Stomach smooth muscle (tissue), 2 donors: ENCODE data around the gene FAM118A.
A peak's percentile ranks its signal among the peaks of the same experiment; 100 is the strongest.
"Not testable (repeated sequence)": the region's sequence is repeated elsewhere in the genome, so short reads cannot be mapped to it uniquely, and the experiment has no call there.

ENCODE experiments used
- H3K27ac ChIP-seq: one replicate; pipeline ENCODE4 v1.7.0; 2013; ENCODE audit warnings: mild to moderate bottlenecking, low read length, inconsistent platforms
- H3K27me3 ChIP-seq, 2 donors: one replicate each; pipeline ENCODE4 v1.7.0; 2013; ENCODE audit warnings: low read length in 2 of 2; ENCODE audit not compliant: insufficient read depth in 2 of 2, control insufficient read depth in 1 of 2
- H3K36me3 ChIP-seq, 2 donors: one replicate each; pipeline ENCODE4 v1.7.0; 2013; ENCODE audit warnings: low read length in 2 of 2; ENCODE audit not compliant: control insufficient read depth in 2 of 2, insufficient read depth in 2 of 2
- H3K4me1 ChIP-seq: one replicate; pipeline ENCODE4 v1.7.0; 2013; ENCODE audit warnings: low read length; ENCODE audit not compliant: control insufficient read depth, insufficient read depth
- H3K4me3 ChIP-seq, 2 donors: one replicate each; pipeline ENCODE4 v1.7.0; 2013; ENCODE audit warnings: low read length in 2 of 2
- H3K9ac ChIP-seq, 2 donors: one replicate each; pipeline ENCODE4 v1.7.0; 2013; ENCODE audit warnings: low read length in 2 of 2, mild to moderate bottlenecking in 1 of 2
- H3K9me3 ChIP-seq, 2 donors: one replicate each; pipeline ENCODE4 v1.7.0; 2013; ENCODE audit warnings: low read length in 2 of 2; ENCODE audit not compliant: control insufficient read depth in 2 of 2
- donor health status: healthy.
- donor health status: Pancreatic carcinoma.

FAM118A gene

GRCh38 chr22:45270095-45271020 is 39.4 kb upstream of the FAM118A start:
- Histone ChIP-seq H3K4me1 (peaks cover 24% of the 10 kb centered on the region), H3K4me3 (no peak overlapping the region), H3K36me3 (no peaks in the 10 kb centered on the region), H3K27me3 (peaks cover 0 to 4% of the 10 kb centered on the region in 2 donors), H3K9me3 (no peaks in the 10 kb centered on the region), H3K9ac (no peak overlapping the region), H3K27ac (no peak overlapping the region)

DNA sequence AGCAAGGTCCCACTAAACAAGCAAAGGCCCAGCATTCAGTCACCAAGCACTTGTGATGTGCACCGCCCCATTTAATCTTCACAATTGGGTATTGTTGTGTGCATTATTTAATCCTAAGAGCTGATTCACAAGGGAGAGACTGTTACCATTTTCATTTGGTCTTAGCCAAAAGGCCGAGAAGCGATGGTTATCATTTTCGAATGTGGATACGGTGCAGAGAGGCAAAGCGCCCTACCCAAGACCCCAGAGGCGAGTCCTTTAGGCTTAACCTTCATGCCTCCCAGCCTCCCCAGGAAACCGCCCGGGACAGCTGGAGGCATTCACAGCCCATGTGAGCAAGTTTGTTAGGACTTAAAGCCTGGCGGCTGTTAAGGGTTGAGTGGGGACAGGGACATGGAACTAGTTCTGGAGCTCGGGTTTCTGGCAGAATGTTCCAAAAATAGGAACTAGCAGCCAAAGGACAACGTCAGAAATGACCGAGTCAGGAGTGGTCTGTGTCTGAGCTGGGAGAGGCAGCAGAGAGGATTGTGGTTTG is 38.0 kb upstream of the FAM118A start:
- Histone ChIP-seq H3K27ac (peak overlapping the region; percentile 60), H3K36me3 (no peaks in the 10 kb centered on the region), H3K4me1 (peaks cover 24% of the 10 kb centered on the region), H3K9me3 (no peaks in the 10 kb centered on the region), H3K4me3 (no peak overlapping the region), H3K9ac (peak overlapping the region in 1 of 2 donors; percentile 13), H3K27me3 (peaks cover 0 to 4% of the 10 kb centered on the region in 2 donors)

DNA sequence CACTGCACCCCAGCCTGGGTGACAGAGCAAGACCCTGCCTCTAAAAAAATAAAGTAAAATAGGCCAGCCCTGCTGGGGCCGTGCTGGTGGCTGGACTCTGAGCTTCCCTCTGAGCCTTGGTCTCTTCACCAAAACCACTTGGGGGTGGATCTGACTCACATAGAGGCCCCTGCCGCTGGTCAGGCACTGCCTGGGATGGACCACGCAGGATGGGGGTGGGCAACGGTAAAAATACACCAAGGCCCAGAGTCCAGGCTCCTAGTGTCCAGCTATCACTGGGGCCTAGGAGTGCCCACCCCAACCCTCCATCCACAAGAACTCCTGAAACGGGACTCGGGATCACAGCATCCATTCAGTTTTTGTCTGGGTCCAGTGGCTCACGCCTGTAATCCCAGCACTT is 37.2 kb upstream of the FAM118A start:
- Histone ChIP-seq H3K4me1 (peaks cover 24% of the 10 kb centered on the region), H3K9me3 (no peaks in the 10 kb centered on the region), H3K27ac (peak overlapping the region; percentile 60), H3K9ac (no peak overlapping the region), H3K27me3 (peaks cover 0 to 4% of the 10 kb centered on the region in 2 donors), H3K36me3 (no peaks in the 10 kb centered on the region), H3K4me3 (no peak overlapping the region)

- Histone ChIP-seq H3K4me1 (peaks cover 20% of the 10 kb centered on the region), H3K9ac (no peak overlapping the region)
Observed at GRCh38 chr22:45273452-45274075, 36.2 kb upstream of the FAM118A start.

GRCh38 chr22:45276507-45277105 is 33.1 kb upstream of the FAM118A start:
- H3K36me3 ChIP-seq = no peaks in the 10 kb centered on the region
- no peak overlapping the region for H3K9ac ChIP-seq
- no peak overlapping the region for H3K4me3 ChIP-seq
- H3K4me1 ChIP-seq = peaks cover 17% of the 10 kb centered on the region
- peaks cover 0 to 2% of the 10 kb centered on the region in 2 donors for H3K27me3 ChIP-seq
- H3K27ac ChIP-seq = no peak overlapping the region
- no peaks in the 10 kb centered on the region for H3K9me3 ChIP-seq

More at GRCh38 chr22:45273452-45274075, 36.2 kb upstream of the FAM118A start:
- Histone ChIP-seq H3K36me3 (no peaks in the 10 kb centered on the region), H3K9me3 (no peaks in the 10 kb centered on the region), H3K27me3 (no peaks in the 10 kb centered on the region), H3K27ac (no peak overlapping the region), H3K4me3 (no peak overlapping the region)

DNA sequence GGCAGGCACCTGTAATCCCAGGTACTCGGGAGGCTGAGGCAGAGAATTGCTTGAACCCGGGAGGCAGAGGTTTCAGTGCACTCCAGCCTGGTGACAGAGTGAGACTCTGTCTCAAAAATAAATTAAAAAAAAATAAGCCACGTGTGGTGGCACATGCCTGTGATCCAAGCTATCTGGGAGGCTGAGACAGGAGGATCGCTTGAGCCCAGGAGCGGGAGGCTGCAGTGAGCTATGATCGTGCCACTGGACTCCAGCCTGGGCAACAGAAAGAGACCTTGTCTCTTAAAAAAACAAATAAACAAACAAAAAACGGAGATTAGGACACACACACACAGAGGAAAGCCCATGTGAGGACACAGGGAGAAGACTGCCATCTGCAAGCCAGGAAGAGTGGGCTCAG is 32.0 kb upstream of the FAM118A start:
- not testable (repeated sequence) for H3K27ac ChIP-seq, H3K9ac ChIP-seq, H3K36me3 ChIP-seq, H3K9me3 ChIP-seq, H3K4me3 ChIP-seq, H3K4me1 ChIP-seq, H3K27me3 ChIP-seq

- H3K9me3 ChIP-seq = no peaks in the 10 kb centered on the region
- H3K4me1 ChIP-seq = peaks cover 9% of the 10 kb centered on the region
- H3K9ac ChIP-seq = no peak overlapping the region
- no peaks in the 10 kb centered on the region for H3K36me3 ChIP-seq
- no peak overlapping the region for H3K4me3 ChIP-seq
- H3K27me3 ChIP-seq = peaks cover 0 to 2% of the 10 kb centered on the region in 2 donors
- no peak overlapping the region for H3K27ac ChIP-seq
Observed at GRCh38 chr22:45278125-45278524, 31.6 kb upstream of the FAM118A start.

GRCh38 chr22:45280587-45280980 is 29.1 kb upstream of the FAM118A start:
- Histone ChIP-seq H3K9me3 (no peaks in the 10 kb centered on the region), H3K4me3 (no peak overlapping the region), H3K36me3 (no peaks in the 10 kb centered on the region), H3K27ac (no peak overlapping the region), H3K4me1 (peaks cover 20% of the 10 kb centered on the region), H3K27me3 (peaks cover 4 to 10% of the 10 kb centered on the region in 2 donors), H3K9ac (no peak overlapping the region)

DNA sequence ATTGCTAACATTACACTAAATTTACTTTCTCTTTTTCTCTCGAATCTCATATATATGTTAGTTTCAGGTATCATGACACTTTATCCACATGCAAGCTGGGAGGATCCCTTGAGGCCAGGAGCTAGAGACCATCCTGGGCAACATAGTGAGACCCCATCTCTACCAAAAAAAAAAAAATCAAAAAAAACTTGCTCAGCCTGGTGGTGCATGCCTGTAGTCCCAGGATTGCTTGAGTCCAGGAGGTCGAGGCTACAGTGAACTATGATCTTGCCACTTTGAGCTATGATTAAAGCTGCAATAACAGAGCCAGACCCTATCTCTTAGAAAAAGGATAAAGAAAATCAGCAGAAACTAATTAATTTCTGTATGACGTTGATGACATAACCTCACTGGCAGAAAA is 28.7 kb upstream of the FAM118A start:
- Histone ChIP-seq H3K9me3 (no peaks in the 10 kb centered on the region), H3K9ac (no peak overlapping the region), H3K27ac (no peak overlapping the region), H3K27me3 (peaks cover 4 to 10% of the 10 kb centered on the region in 2 donors), H3K4me3 (no peak overlapping the region), H3K36me3 (no peaks in the 10 kb centered on the region), H3K4me1 (peaks cover 20% of the 10 kb centered on the region)

- H3K27me3 ChIP-seq = peaks cover 6 to 10% of the 10 kb centered on the region in 2 donors
- H3K9me3 ChIP-seq = no peaks in the 10 kb centered on the region
- H3K36me3 ChIP-seq = no peaks in the 10 kb centered on the region
- H3K4me1 ChIP-seq = peaks cover 12% of the 10 kb centered on the region
- peak within 1 kb of the TSS; percentile 28 to 29 for H3K9ac ChIP-seq
- no peak within 1 kb of the TSS for H3K27ac ChIP-seq
- peak within 1 kb of the TSS; percentile 22 to 57 for H3K4me3 ChIP-seq
Observed at GRCh38 chr22:45284705-45285262, 24.9 kb upstream of the FAM118A start, which contains the start of gene UPK3A. Gene UPK3A, plus strand, starts transcription at chr22:45284949. Its CDS starts 65 bp downstream, at chr22:45285014.
